ENCODE measurements around the gene KLRC3.
"Not testable (repeated sequence)": the region's sequence is repeated elsewhere in the genome, so short reads cannot be mapped to it uniquely, and the experiment has no call there.

KLRC3 gene

GRCh38 chr12:10368206-10369171 lies 51.9 kb downstream of the KLRC3 start:
- DNase-seq (ENCODE audit: low read depth), result no peak
- TF ChIP-seq CTCF (conservative IDR thresholded peaks at IDR 0.05; ENCODE audit: low read depth, low read length), result no peak
- no peak overlapping the region for H3K4me3 ChIP-seq (ENCODE audit: low read length)

GRCh38 chr12:10367714-10368113 lies 52.7 kb downstream of the KLRC3 start:
- not testable (repeated sequence) for DNase-seq (ENCODE audit: low read depth); H3K4me3 ChIP-seq (ENCODE audit: low read length)

DNA sequence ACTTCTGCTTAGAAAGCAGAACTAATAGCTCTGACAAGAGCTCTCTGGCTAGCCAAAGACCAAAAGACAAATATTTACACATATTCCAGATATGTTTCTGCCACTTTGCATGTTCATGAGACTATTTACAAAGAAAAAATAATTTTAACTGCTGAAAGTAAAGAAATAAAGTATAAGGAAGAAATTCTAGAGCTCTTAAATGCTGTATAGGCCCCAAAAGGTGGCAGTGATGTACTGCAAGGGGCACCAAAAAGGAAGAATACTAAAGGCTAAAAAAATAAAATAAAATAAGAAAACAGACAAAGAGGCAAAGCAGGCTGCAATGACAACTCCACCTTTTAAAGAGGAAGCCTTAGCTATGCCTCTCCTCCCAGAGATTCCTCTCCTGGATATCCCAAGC lies 53.5 kb downstream of the KLRC3 start:
- TF ChIP-seq CTCF (conservative IDR thresholded peaks at IDR 0.05; ENCODE audit: low read depth, low read length), result no peak
- DNase-seq (ENCODE audit: low read depth), result no peak
- no peak overlapping the region for H3K4me3 ChIP-seq (ENCODE audit: low read length)

DNA sequence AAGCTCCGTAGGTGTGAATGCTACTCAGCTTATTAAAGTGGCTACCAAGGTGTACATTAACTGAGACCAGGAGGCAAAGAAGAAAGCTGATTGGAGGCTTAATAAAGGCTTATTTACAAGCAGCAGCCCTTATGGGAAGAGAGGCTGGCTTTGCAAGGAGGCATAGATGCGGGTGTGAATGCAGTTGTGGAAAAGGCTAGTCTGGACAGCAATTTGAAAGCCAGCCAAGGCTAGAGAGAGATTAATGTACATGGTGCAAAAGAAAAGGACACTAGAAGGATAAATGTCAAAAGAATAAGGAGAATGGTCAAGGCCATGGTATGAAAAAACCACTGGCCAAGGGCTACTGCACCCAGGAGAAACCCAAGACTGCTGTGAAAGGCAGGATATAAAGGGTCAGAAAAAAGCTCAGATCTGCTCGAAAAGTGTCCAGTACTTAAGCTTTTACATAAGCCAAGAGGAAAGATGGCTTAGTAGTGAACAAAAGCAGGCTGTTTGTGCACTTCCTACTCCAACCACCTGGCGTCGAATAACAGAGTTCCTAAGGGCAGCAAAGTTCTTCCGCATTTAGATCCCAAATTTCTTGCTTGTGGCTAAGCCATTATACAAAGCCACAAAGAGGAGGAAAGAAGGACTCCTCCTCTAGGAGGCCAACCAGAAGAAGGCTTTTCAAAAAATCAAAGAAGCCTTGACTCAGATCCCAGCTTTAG lies 54.5 kb downstream of the KLRC3 start:
- peak overlapping the region; percentile 71 for H3K4me3 ChIP-seq (ENCODE audit: low read length)
- peak; percentile 51 for TF ChIP-seq CTCF (conservative IDR thresholded peaks at IDR 0.05; ENCODE audit: low read depth, low read length)
- DNase-seq (ENCODE audit: low read depth), result no peak

- TF ChIP-seq CTCF (conservative IDR thresholded peaks at IDR 0.05; ENCODE audit: low read depth, low read length), result no peak
- H3K4me3 ChIP-seq (ENCODE audit: low read length), result peak overlapping the region; percentile 71
- no peak for DNase-seq (ENCODE audit: low read depth)
Measured at GRCh38 chr12:10364815-10365622, 55.4 kb downstream of the KLRC3 start.

DNA sequence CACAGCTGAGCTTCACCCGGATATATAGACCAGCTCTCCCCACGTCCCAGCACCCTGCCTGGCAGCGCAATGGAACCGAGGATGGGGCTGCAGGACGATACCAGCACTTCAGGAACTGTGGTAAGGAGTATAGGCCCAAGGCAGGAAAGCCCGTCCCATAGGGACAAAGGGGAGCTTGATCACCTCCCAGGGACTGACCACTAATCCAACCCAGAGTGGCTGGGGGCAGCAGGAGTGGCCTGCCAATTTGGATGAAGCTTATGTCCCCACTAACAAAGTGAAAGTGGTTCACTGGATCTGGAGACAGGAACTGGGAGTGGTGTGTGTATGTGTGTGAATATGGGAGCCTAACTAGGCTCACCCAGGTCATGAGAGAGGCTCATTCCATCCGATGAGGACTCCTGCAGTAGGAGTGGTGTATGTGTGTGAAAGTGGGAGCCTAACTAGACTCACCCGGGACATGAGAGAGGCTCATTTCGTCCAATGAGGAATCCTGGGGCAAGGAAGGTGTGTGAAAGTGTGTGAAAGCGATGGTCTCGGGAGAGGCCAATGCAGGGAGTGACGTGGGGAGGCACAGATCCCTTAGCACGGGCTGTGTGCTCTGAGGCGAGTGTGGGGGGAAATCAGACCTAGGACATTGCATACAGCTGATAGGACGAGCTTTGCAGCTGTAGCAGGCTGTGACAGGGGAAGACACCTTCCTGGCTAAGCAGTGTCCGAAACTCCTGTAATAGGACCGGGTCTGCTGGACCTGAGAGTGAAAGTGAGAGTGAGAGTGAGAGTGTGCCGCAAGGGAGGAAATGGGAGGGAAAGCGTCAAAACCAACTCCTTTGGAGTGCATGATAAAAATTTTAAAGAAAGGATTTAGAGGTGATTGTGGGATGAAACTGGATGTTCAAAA lies 56.2 kb downstream of the KLRC3 start:
- no peak for DNase-seq (ENCODE audit: low read depth)
- no peak for TF ChIP-seq CTCF (conservative IDR thresholded peaks at IDR 0.05; ENCODE audit: low read depth, low read length)
- peak overlapping the region; percentile 71 for H3K4me3 ChIP-seq (ENCODE audit: low read length)
